Stimulated activated effector memory CD8-positive, alpha-beta T cell treated with anti-CD3 and anti-CD28 coated beads, Interleukin-12 subunit alpha, Interleukin-12 subunit beta, amount 100 ng/mL, for 72 hours (primary cell): Measurements from ENCODE around the gene ACTL10.
"Not testable (repeated sequence)": the region's sequence is repeated elsewhere in the genome, so short reads cannot be mapped to it uniquely, and the experiment has no call there.

Experiments used
- ATAC-seq: fragments of 150-1000 bp; cut with Tn5 transposase; 2 replicates; pipeline ENCODE4 v1.10.0; 2021
- DNase-seq, 2 donors: peaks; one replicate each; pipeline ENCODE4 v3.0.0; 2021 to 2022; ENCODE audit warnings: low spot score in 2 of 2
- H3K27ac Mint-ChIP-seq: one replicate; pipeline ENCODE4 v1.8.0; 2022; ENCODE audit warnings: mild to moderate bottlenecking, mixed read lengths
- H3K36me3 Mint-ChIP-seq: one replicate; pipeline ENCODE4 v1.8.0; 2022; ENCODE audit warnings: mild to moderate bottlenecking, mixed read lengths
- H3K4me1 Mint-ChIP-seq: one replicate; pipeline ENCODE4 v1.8.0; 2022; ENCODE audit warnings: mixed read lengths
- H3K4me3 Mint-ChIP-seq: one replicate; pipeline ENCODE4 v1.8.0; 2022; ENCODE audit warnings: mild to moderate bottlenecking, mixed read lengths
- H3K9me3 Mint-ChIP-seq: one replicate; pipeline ENCODE4 v1.8.0; 2022; ENCODE audit warnings: mixed read lengths

The ACTL10 gene

GRCh38 chr20:33666293-33667244 lies at the start of gene ACTL10:
ACTL10 (plus strand) TSS chr20:33666943; CDS start chr20:33667498, 555 bp downstream.
- no peaks in the 10 kb centered on the region for H3K9me3 Mint-ChIP-seq
- H3K27ac Mint-ChIP-seq = peak within 1 kb of the TSS; percentile 97
- peaks cover 18% of the 10 kb centered on the region for H3K36me3 Mint-ChIP-seq
- ATAC-seq (peak; percentile 71), DNase-seq (peak; percentile 73 to 95)
- H3K4me3 Mint-ChIP-seq = peak within 1 kb of the TSS; percentile 96
- peaks cover 49% of the 10 kb centered on the region for H3K4me1 Mint-ChIP-seq

- Mint-ChIP-seq H3K36me3 (peaks cover 63% of the 10 kb centered on the region), H3K9me3 (no peaks in the 10 kb centered on the region), H3K27ac (no peak overlapping the region), H3K4me1 (peaks cover 40% of the 10 kb centered on the region), H3K4me3 (no peak overlapping the region)
- no peak for DNase-seq
- ATAC-seq = no peak
These were observed 44.9 kb upstream of the ACTL10 start for GRCh38 chr20:33621717-33622400.

DNA sequence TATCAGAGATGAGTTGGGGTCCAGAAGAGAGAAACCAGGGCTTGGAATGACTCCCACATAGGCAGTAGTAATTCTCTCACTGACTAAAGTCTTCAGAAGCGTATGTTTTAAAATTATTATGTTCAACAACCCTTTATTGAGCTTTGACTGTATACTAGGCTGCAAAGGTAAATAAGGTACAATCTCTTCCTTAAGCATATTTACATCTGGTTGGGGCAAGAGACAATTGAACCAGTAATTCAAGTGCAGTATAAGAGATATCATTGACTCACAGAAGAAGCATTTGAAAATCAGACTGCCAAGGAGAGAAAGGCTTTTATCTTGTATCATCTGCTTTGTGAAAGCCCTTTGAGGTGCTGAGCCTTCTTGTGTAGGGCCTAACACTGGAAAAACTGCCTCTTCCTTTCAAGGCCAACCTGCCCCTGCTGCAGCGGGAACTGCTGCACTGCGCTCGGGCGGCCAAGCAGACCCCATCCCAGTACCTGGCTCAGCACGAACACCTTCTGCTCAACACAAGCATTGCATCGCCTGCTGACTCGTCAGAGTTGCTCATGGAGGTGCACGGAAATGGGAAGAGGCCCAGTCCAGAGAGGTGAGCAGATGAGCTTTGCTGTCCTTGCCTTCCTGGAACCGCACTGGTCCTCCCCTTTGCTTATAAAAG lies 43.9 kb upstream of the ACTL10 start:
- ATAC-seq (no peak), DNase-seq (no peak)
- Mint-ChIP-seq H3K4me3 (no peak overlapping the region), H3K4me1 (peaks cover 41% of the 10 kb centered on the region), H3K27ac (no peak overlapping the region), H3K36me3 (peaks cover 63% of the 10 kb centered on the region), H3K9me3 (no peaks in the 10 kb centered on the region)

- ATAC-seq = peak; percentile 78
- Mint-ChIP-seq H3K27ac (peak overlapping the region; percentile 60), H3K4me1 (peaks cover 39% of the 10 kb centered on the region), H3K4me3 (peak overlapping the region; percentile 16), H3K9me3 (no peaks in the 10 kb centered on the region), H3K36me3 (peaks cover 61% of the 10 kb centered on the region)
- no peak for DNase-seq
These were observed 42.3 kb upstream of the ACTL10 start for GRCh38 chr20:33624399-33624798.

GRCh38 chr20:33626190-33626589 lies 40.6 kb upstream of the ACTL10 start:
- H3K4me3 Mint-ChIP-seq = no peak overlapping the region
- H3K9me3 Mint-ChIP-seq = no peaks in the 10 kb centered on the region

DNA sequence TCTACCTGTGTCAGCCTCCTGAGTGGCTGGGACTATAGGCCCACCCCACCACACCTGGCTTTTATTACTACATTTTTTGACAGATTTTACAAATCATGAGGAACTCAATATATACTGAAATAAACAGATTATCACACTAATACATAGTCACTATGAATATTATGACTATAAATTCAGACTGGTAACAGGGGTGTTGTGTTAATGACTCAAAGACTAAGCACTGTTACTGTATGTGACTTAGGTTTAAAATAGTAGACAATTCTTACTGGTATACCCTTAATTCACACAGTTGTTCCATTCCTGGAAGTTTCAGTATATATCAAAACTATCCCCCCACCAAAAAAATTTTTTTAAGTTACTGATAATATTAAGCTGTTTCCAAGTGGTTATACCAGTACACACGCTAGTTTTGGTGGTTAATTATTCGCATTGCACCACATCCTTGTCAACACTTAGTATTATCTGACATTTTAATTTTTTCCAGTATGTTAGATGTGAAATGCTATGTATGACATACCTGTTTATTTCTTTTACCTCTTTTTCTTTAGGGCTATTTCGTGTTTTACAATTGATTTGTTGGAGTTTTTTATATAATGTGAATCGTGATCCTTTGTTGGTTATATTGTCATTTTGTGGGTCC lies 39.0 kb upstream of the ACTL10 start:
- ATAC-seq = peak; percentile 57
- H3K36me3 Mint-ChIP-seq = peaks cover 64% of the 10 kb centered on the region

More at GRCh38 chr20:33626190-33626589, 40.6 kb upstream of the ACTL10 start:
- Mint-ChIP-seq H3K4me1 (peaks cover 46% of the 10 kb centered on the region), H3K36me3 (peaks cover 63% of the 10 kb centered on the region), H3K27ac (peak overlapping the region; percentile 60)
- ATAC-seq (no peak), DNase-seq (no peak)

DNA sequence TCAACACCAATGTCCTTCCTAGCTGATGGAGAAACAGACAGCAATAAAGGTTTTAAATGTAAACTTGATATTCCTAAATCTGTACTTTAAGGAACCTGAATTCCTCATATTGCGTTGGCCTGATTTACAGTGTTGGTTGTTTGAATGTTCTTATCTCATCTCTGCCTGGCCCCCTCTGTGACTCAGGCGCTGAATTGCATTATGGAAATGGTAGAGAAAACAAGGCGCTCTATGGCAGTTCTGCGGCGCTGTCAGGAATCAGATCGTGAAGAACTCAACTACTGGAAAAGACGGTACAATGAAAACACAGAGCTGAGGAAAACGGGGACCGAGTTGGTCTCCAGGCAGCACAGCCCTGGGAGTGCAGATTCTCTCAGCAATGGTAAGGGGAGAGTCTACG lies 37.2 kb upstream of the ACTL10 start:
- no peak overlapping the region for H3K4me3 Mint-ChIP-seq
- DNase-seq (no peak), ATAC-seq (no peak)
- H3K9me3 Mint-ChIP-seq = no peaks in the 10 kb centered on the region
- H3K27ac Mint-ChIP-seq = peak overlapping the region; percentile 65
- H3K4me1 Mint-ChIP-seq = peaks cover 31% of the 10 kb centered on the region
- H3K36me3 Mint-ChIP-seq = peaks cover 59% of the 10 kb centered on the region

More for the DNA sequence above, 39.0 kb upstream of the ACTL10 start:
- DNase-seq = no peak
- Mint-ChIP-seq H3K4me1 (peaks cover 45% of the 10 kb centered on the region), H3K9me3 (no peaks in the 10 kb centered on the region), H3K4me3 (no peak overlapping the region), H3K27ac (no peak overlapping the region)

- Mint-ChIP-seq H3K4me3 (no peak overlapping the region), H3K27ac (peak overlapping the region; percentile 65), H3K4me1 (peaks cover 27% of the 10 kb centered on the region), H3K9me3 (no peaks in the 10 kb centered on the region), H3K36me3 (peaks cover 59% of the 10 kb centered on the region)
- ATAC-seq = no peak
- no peak for DNase-seq
These were observed 36.8 kb upstream of the ACTL10 start for GRCh38 chr20:33629979-33630378.

- no peak for DNase-seq
- ATAC-seq = no peak
- Mint-ChIP-seq H3K4me3 (no peak overlapping the region), H3K9me3 (no peaks in the 10 kb centered on the region), H3K36me3 (peaks cover 59% of the 10 kb centered on the region), H3K4me1 (peaks cover 22% of the 10 kb centered on the region), H3K27ac (peak overlapping the region; percentile 65)
These were observed 36.2 kb upstream of the ACTL10 start for GRCh38 chr20:33630507-33630906.

DNA sequence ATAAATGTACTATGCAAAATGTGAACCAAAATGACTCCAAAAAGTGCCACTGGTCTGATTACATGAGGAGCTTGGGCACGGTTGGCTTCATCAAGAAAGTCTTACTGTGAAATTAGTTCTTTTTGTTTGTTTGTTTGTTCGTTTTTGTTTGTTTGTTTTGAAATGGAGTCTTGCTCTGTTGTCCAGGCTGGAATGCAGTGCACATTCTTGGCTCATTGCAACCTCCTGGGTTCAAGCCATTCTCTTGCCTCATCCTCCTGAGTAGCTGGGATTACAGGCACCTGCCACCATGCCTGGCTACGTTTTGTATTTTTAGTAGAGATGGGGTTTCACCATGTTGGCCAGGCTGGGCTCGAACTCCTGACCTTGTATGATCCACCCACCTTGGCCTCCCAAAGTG lies 34.8 kb upstream of the ACTL10 start:
- not testable (repeated sequence) for DNase-seq, H3K4me3 Mint-ChIP-seq, H3K9me3 Mint-ChIP-seq, ATAC-seq
- H3K27ac Mint-ChIP-seq = peak overlapping the region; percentile 29
- H3K36me3 Mint-ChIP-seq = peaks cover 67% of the 10 kb centered on the region
- peaks cover 16% of the 10 kb centered on the region for H3K4me1 Mint-ChIP-seq

DNA sequence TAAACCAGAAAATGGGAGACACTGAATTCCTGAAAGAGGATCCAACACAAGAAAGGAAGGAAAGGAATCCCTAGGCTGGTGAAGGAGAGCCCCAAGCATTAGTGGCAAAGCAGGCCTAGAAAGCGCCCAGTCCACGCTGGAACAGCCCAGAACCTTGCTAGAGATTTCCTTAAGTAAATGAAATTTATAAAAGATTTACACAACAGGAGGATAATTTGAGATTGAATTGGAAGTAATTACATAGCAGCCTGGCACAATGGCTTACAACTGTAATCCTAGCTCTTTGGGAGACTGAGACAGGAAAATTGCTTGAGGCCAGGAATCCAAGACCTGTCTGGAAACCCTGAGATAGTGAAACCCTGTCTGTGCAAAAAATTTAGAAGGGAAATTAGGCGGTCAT lies 31.4 kb upstream of the ACTL10 start:
- Mint-ChIP-seq H3K36me3 (peaks cover 69% of the 10 kb centered on the region), H3K9me3 (no peaks in the 10 kb centered on the region), H3K4me1 (peaks cover 7% of the 10 kb centered on the region), H3K27ac (no peak overlapping the region), H3K4me3 (no peak overlapping the region)
- ATAC-seq (no peak), DNase-seq (no peak)

DNA sequence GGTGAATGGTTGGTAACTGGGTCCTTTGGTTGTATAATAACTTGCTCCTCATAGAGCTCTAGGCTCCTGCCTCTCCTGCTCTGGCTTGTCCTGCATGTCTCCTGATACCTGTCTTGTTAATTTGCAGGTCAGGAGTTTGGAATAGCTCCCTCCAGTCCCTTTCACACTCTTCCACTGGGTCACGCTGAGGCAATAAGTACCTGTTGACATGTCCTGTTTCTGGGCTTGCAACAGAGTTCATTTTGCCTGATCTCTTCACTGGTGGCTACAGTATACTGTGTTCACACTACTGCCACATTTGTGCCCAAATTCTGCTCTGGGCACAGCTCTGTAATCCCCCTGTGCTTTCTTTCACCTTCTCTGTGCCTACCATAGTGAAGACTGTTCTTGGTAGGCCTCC lies 30.0 kb upstream of the ACTL10 start:
- Mint-ChIP-seq H3K36me3 (peaks cover 74% of the 10 kb centered on the region), H3K9me3 (no peaks in the 10 kb centered on the region), H3K27ac (no peak overlapping the region), H3K4me3 (no peak overlapping the region), H3K4me1 (peaks cover 5% of the 10 kb centered on the region)
- ATAC-seq (no peak), DNase-seq (no peak)

- Mint-ChIP-seq H3K4me3 (no peak overlapping the region), H3K4me1 (no peaks in the 10 kb centered on the region), H3K27ac (no peak overlapping the region), H3K36me3 (peaks cover 68% of the 10 kb centered on the region), H3K9me3 (no peaks in the 10 kb centered on the region)
- ATAC-seq (no peak), DNase-seq (no peak)
These were observed 26.5 kb upstream of the ACTL10 start for GRCh38 chr20:33640287-33640686.

DNA sequence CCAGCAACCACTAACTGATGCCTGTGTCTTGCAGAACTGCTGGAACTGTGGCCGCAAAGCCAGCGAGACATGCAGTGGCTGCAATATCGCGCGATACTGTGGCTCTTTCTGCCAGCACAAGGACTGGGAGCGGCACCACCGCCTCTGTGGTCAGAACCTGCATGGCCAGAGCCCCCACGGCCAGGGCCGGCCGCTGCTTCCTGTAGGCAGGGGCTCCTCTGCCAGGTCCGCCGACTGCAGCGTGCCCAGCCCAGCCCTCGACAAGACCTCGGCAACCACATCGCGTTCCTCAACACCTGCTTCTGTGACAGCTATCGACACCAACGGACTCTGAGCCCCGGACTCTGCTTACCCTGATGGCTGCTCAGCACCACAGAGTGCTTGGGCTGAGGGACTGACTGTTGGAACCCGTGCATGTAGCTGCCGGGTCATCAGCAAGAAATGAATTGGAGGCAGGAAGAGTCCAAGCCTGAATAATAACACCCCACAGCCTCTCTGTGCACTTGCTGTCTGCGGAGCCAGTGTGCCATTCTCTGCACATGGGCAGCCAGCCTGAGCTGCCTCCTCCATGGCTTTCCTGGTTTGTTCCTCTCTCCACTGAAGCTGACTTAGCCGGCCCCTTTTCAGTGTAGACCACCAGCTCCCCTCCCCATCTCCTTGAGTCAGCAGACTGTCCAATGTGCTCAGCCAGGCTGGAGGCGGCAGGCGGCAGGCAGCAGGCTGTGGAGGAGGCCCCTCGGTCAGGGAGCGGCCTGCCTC lies 22.3 kb upstream of the ACTL10 start:
- Mint-ChIP-seq H3K9me3 (no peaks in the 10 kb centered on the region), H3K27ac (no peak overlapping the region), H3K36me3 (peaks cover 40% of the 10 kb centered on the region), H3K4me3 (no peak overlapping the region), H3K4me1 (peaks cover 21% of the 10 kb centered on the region)
- DNase-seq = no peak
- ATAC-seq = no peak
